ENCODE measurements around the gene SNRPF.

Gene SNRPF

DNA sequence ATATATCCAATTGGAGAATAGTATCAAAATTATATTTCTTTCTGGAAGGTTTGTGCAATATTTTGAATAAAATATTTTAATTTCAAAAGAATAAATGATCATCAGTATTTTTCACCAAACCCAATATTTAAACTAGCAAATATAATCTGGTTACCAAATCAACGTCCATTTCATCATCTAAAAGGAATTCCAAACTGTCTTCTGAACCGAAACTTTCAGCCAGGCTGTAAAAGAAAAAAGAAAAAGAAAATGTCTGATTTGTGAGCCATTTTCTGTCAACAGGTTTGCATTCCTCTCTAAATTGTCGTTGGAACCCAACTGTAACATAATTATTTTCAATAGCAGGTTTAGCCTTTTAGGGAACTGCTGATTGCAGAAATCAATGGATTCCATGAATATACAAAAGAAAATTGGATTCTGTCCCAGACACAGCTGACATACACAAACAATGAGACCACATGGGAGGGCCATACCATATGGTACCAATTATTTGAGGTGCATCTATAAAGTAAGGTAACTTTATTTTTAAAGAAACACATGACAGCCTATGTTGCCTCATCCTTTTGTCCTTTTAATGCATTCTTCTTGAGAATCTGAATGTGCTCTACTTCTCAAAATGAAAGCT, 22.7 kb downstream of the SNRPF start:
- TF ChIP-seq ZFX (IDR thresholded peaks at IDR 0.05; ENCODE audit: borderline replicate concordance) (no peak), CTCF (IDR thresholded peaks at IDR 0.05) (no peak)
- no peak overlapping the region for H3K27ac ChIP-seq

- TF ChIP-seq CTCF (IDR thresholded peaks at IDR 0.05) (no peak), ZFX (IDR thresholded peaks at IDR 0.05; ENCODE audit: borderline replicate concordance) (no peak)
- no peak overlapping the region for H3K27ac ChIP-seq
These were observed 23.3 kb downstream of the SNRPF start for GRCh38 chr12:95882080-95882479.

DNA sequence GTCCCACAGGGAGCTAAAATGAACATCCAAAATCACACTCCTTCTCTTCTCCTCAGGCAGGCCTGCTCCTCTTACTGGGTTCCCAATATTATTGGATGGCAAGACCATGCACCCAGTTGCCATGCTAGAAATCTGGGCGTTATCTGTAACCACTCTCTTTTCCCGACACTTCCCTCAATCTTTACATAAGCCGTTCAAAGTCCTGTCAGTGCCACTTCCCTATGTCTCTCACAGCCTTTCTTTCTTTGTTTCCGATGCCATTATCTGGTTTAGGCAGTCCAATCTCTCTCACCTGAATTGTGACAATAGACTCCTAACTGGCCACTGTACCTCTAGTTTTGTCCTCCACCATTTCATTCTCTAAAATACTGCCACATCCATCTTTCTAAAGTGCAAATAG, 24.1 kb downstream of the SNRPF start:
- no peak overlapping the region for H3K27ac ChIP-seq
- TF ChIP-seq CTCF (IDR thresholded peaks at IDR 0.05): no peak
- TF ChIP-seq ZFX (IDR thresholded peaks at IDR 0.05; ENCODE audit: borderline replicate concordance): no peak

- no peak overlapping the region for H3K27ac ChIP-seq
- TF ChIP-seq ZFX (IDR thresholded peaks at IDR 0.05; ENCODE audit: borderline replicate concordance) (no peak), CTCF (IDR thresholded peaks at IDR 0.05) (no peak)
These were observed 26.2 kb downstream of the SNRPF start for GRCh38 chr12:95884998-95885397.

DNA sequence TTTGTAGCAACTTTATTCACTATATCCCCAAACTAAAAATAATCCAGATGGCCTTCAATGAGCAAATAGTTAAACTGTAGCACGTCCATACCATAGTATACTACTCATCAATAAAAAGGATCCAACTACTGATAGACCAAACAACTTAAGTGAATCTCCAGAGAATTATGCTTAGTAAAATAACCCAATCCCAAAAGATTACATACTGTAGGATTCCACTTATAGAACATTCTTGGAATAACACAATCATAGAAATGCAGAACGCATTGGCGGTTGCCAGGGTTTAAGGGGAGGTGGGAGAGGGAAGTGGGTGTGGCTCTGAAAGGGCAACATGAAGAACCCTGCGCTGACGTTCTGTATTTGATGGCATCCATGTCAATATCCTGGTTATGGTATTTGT, 28.6 kb downstream of the SNRPF start:
- H3K27ac ChIP-seq: no peak overlapping the region
- TF ChIP-seq ZFX (IDR thresholded peaks at IDR 0.05; ENCODE audit: borderline replicate concordance) (no peak), CTCF (IDR thresholded peaks at IDR 0.05) (no peak)

- H3K27ac ChIP-seq: no peak overlapping the region
- TF ChIP-seq CTCF (IDR thresholded peaks at IDR 0.05): no peak
- no peak for TF ChIP-seq ZFX (IDR thresholded peaks at IDR 0.05; ENCODE audit: borderline replicate concordance)
These were observed 32.2 kb downstream of the SNRPF start for GRCh38 chr12:95890958-95891357.

DNA sequence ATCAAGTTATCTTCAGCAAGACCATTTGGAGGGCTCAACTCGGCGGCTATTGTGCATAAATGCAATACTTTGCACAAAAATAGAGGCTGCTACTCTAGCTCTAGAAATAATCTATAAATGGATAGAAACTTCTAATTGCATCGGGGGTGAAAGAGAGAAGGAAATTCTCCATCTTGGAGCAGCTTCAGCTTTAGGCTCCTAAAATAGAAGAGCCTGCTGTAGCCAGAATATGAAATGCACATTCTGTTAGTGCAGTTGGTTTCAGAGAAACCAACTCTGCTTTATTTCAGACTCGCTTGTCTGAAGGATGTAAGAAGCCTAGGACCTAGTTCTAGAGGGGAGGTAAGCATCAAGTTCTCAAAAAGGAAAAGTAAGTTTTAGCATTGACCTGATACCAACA, 38.1 kb downstream of the SNRPF start:
- no peak overlapping the region for H3K27ac ChIP-seq
- TF ChIP-seq CTCF (IDR thresholded peaks at IDR 0.05) (no peak), ZFX (IDR thresholded peaks at IDR 0.05; ENCODE audit: borderline replicate concordance) (no peak)

Data from 22Rv1 (cell line).